GM23338 (cell line): ENCODE results near the gene HOXA9. TPM values are rescaled to one million over a fixed set of nuclear protein-coding genes. Genes with fewer than 3 reads are reported as not detected.

Experiments used
- ATAC-seq: fragments of 200-7000 bp; cut with Tn5 transposase; 3 replicates; pipeline ENCODE4 v1.9.1; 2020
- DNase-seq: peaks from one replicate; pipeline ENCODE4 v3.0.0-alpha.2; 2015; ENCODE audit warnings: low spot score
- H2AFZ ChIP-seq: fragments of 200-600 bp; sonication (generic); 2 replicates; pipeline ENCODE4 v1.8.0; 2016; ENCODE audit warnings: antibody characterized with exemption, mild to moderate bottlenecking, moderate library complexity
- H3F3A ChIP-seq: fragments of 200-600 bp; sonication (generic); replicated peaks from 2 replicates; pipeline ENCODE4 v1.8.0; 2017; ENCODE audit warnings: antibody characterized with exemption, mixed run types, low read depth
- H3K27ac ChIP-seq: fragments of 200-600 bp; sonication (generic); 2 replicates; pipeline ENCODE4 v1.6.1; 2016; ENCODE audit warnings: low read depth
- H3K27me3 ChIP-seq: fragments of 200-600 bp; sonication (generic); 2 replicates; pipeline ENCODE4 v1.8.0; 2016; ENCODE audit warnings: mild to moderate bottlenecking, mixed run types, moderate library complexity; ENCODE audit not compliant: insufficient read depth
- H3K36me3 ChIP-seq: fragments of 200-600 bp; sonication (generic); 2 replicates; pipeline ENCODE4 v1.8.0; 2016; ENCODE audit warnings: mild to moderate bottlenecking; ENCODE audit not compliant: insufficient read depth
- H3K4me1 ChIP-seq: fragments of 200-600 bp; sonication (generic); 2 replicates; pipeline ENCODE4 v1.8.0; 2016; ENCODE audit warnings: mild to moderate bottlenecking, moderate library complexity; ENCODE audit not compliant: insufficient read depth
- H3K4me2 ChIP-seq: fragments of 200-600 bp; sonication (generic); 2 replicates; pipeline ENCODE4 v1.7.1; 2017; ENCODE audit warnings: mixed run types
- H3K4me3 ChIP-seq: fragments of 200-600 bp; sonication (generic); 2 replicates; pipeline ENCODE4 v1.6.1; 2016; ENCODE audit warnings: mixed run types
- H3K79me2 ChIP-seq: fragments of 200-600 bp; sonication (generic); replicated peaks from 2 replicates; pipeline ENCODE4 v1.8.0; 2017; ENCODE audit warnings: mild to moderate bottlenecking; ENCODE audit not compliant: insufficient read depth
- H3K9me2 ChIP-seq: fragments of 200-600 bp; sonication (generic); 2 replicates; pipeline ENCODE4 v1.8.0; 2017; ENCODE audit not compliant: insufficient read depth
- H4K20me1 ChIP-seq: fragments of 200-600 bp; sonication (generic); replicated peaks from 2 replicates; pipeline ENCODE4 v1.8.0; 2017; ENCODE audit warnings: mild to moderate bottlenecking; ENCODE audit not compliant: insufficient read depth
- H3K27ac Mint-ChIP-seq: 2 replicates; pipeline ENCODE4 v1.8.0; 2020; ENCODE audit warnings: inconsistent platforms, mild to moderate bottlenecking, moderate library complexity, mixed read lengths
- H3K27me3 Mint-ChIP-seq: 3 replicates; pipeline ENCODE4 v1.8.0; 2022; ENCODE audit warnings: low read depth, mild to moderate bottlenecking, moderate library complexity, mixed read lengths, inconsistent platforms; ENCODE audit not compliant: insufficient read depth, poor library complexity
- H3K36me3 Mint-ChIP-seq: 3 replicates; pipeline ENCODE4 v1.8.0; 2021; ENCODE audit warnings: low read depth, mild to moderate bottlenecking, inconsistent platforms, moderate library complexity, mixed read lengths
- H3K4me1 Mint-ChIP-seq: 3 replicates; pipeline ENCODE4 v1.8.0; 2020; ENCODE audit warnings: mild to moderate bottlenecking, inconsistent platforms, mixed read lengths
- H3K4me3 Mint-ChIP-seq: 3 replicates; pipeline ENCODE4 v1.8.0; 2021; ENCODE audit warnings: moderate library complexity, mild to moderate bottlenecking, inconsistent platforms, mixed read lengths
- H3K9me3 Mint-ChIP-seq: 3 replicates; pipeline ENCODE4 v1.8.0; 2020; ENCODE audit warnings: moderate library complexity, mild to moderate bottlenecking, inconsistent platforms, mixed read lengths
- CREB1 ChIP-seq: fragments of 250-450 bp; sonication (Bioruptor Pico); IDR thresholded peaks from 2 replicates; pipeline ENCODE4 v1.5.0; 2020; ENCODE audit warnings: low read depth, mild to moderate bottlenecking, moderate library complexity
- EZH2 ChIP-seq: fragments of 200-600 bp; sonication (generic); IDR thresholded peaks from one replicate; pipeline ENCODE4 v1.8.0; 2017; ENCODE audit warnings: antibody characterized with exemption, mild to moderate bottlenecking, low read depth; ENCODE audit not compliant: unreplicated experiment
- EZH2phosphoT487 ChIP-seq: fragments of 200-600 bp; sonication (generic); IDR thresholded peaks from one replicate; pipeline ENCODE4 v1.8.1; 2018; ENCODE audit warnings: antibody characterized with exemption; ENCODE audit not compliant: unreplicated experiment
- ZNF462 ChIP-seq: fragments of 250-450 bp; sonication (Bioruptor Pico); IDR thresholded peaks from 2 replicates; pipeline ENCODE4 v1.5.0; 2020; ENCODE audit warnings: mild to moderate bottlenecking, moderate library complexity
- polyA plus RNA-seq: library from polyadenylated mRNA; unstranded; fragments of >200 nt; fragmentation: Nextera tagmentation; extraction: Ambion mirVana; gene quantifications from 2 replicates; pipeline ENCODE4 v1.2.1, GENCODE V29; 2016
- total RNA-seq: library from RNA; depleted of rRNA; stranded (reverse); fragments of >200 nt; shearing (Covaris generic); gene quantifications from 2 replicates; pipeline ENCODE4 v1.2.3, GENCODE V29; 2014

HOXA9 gene
- total and polyA plus RNA-seq, 2 experiments from 2014 or later = not detected

- TF ChIP-seq ZNF462 (CRISPR knock-in tag) = no peak
These were observed 34.6 kb downstream of the HOXA9 start, which contains the start of gene HOXA4 (continued) for GRCh38 chr7:27130540-27131389.

- ATAC-seq = peak; percentile 57
- Histone ChIP-seq H3K36me3 (no peaks in the 10 kb centered on the region), H3F3A (peaks cover 55% of the 10 kb centered on the region), H3K4me3 (peak overlapping the region; percentile 62; the same call in 1 of the 2 replicates), H3K27me3 (peaks cover 100% of the 10 kb centered on the region), H3K4me2 (peak overlapping the region; percentile 84; the same call in 1 of the 2 replicates), H3K27ac (no peak overlapping the region), H2AFZ (no peak overlapping the region), H4K20me1 (peaks cover 65% of the 10 kb centered on the region), H3K79me2 (no peaks in the 10 kb centered on the region), H3K9me2 (no peaks in the 10 kb centered on the region), H3K4me1 (peaks cover 11% of the 10 kb centered on the region; the same call in 1 of the 2 replicates)
- DNase-seq = peak; percentile 41
- H3K27ac Mint-ChIP-seq = no peak overlapping the region
- H3K36me3 Mint-ChIP-seq = no peaks in the 10 kb centered on the region
- peak overlapping the region; percentile 25; the same call in 1 of the 3 replicates for H3K4me3 Mint-ChIP-seq
- H3K9me3 Mint-ChIP-seq = no peaks in the 10 kb centered on the region; the same call in 2 of the 3 replicates
- H3K27me3 Mint-ChIP-seq = peaks cover 96% of the 10 kb centered on the region
- peak; percentile 52 for TF ChIP-seq EZH2phosphoT487
- TF ChIP-seq EZH2 = peak; percentile 94
- TF ChIP-seq CREB1 (CRISPR knock-in tag) = no peak
- H3K4me1 Mint-ChIP-seq = no peaks in the 10 kb centered on the region; the same call in 2 of the 3 replicates
These were observed 35.4 kb downstream of the HOXA9 start for GRCh38 chr7:27129729-27130539.
